HepG2 (cell line): ENCODE results near the gene ZNF511. TPM values are rescaled to one million over a fixed set of nuclear protein-coding genes. Genes with fewer than 3 reads are reported as not detected.

ENCODE experiments used
- ATF1 ChIP-seq: IDR thresholded peaks from 2 replicates; pipeline ENCODE4 v1.6.1; 2016; ENCODE audit warnings: mild to moderate bottlenecking, control low read depth
- CCAR2 ChIP-seq: fragments of 200-400 bp; formaldehyde crosslinking; optimal IDR thresholded peaks from 2 replicates; pipeline ENCODE3; 2018; ENCODE audit warnings: low read depth, mild to moderate bottlenecking, low read length, moderate library complexity
- CHCHD3 ChIP-seq: sonication (generic); formaldehyde crosslinking; IDR thresholded peaks from 2 replicates; pipeline ENCODE4 v1.8.0; 2022; ENCODE audit warnings: mild to moderate bottlenecking, missing genetic modification reagents, moderate library complexity
- DMAP1 ChIP-seq: IDR thresholded peaks from 2 replicates; pipeline ENCODE4 v1.6.1; 2016
- GATA4 ChIP-seq: sonication (generic); IDR thresholded peaks from 2 replicates; pipeline ENCODE4 v1.6.1; 2016; ENCODE audit warnings: antibody characterized with exemption, low read depth, borderline replicate concordance
- GTF2F1 ChIP-seq: fragments of 150-350 bp; IDR thresholded peaks from 2 replicates; pipeline ENCODE4 v1.6.1; 2014; ENCODE audit warnings: low read length
- IKZF4 ChIP-seq: sonication (generic); formaldehyde crosslinking; IDR thresholded peaks from 2 replicates; pipeline ENCODE4 v1.5.1; 2020; ENCODE audit warnings: borderline replicate concordance, mild to moderate bottlenecking, low read depth, missing genetic modification reagents; ENCODE audit errors: not compliant biosample characterization
- JUN ChIP-seq: sonication (generic); formaldehyde crosslinking; IDR thresholded peaks from 2 replicates; pipeline ENCODE4 v1.4.0; 2020; ENCODE audit warnings: mild to moderate bottlenecking, missing genetic modification reagents
- NFIB ChIP-seq: sonication (generic); formaldehyde crosslinking; IDR thresholded peaks from 2 replicates; pipeline ENCODE4 v1.9.0; 2021; ENCODE audit warnings: missing genetic modification reagents, mild to moderate bottlenecking, borderline replicate concordance
- NFYC ChIP-seq: IDR thresholded peaks from 2 replicates; pipeline ENCODE4 v1.6.1; 2016; ENCODE audit warnings: missing genetic modification reagents, missing compliant biosample characterization
- NR2C2 ChIP-seq: sonication (generic); formaldehyde crosslinking; IDR thresholded peaks from 2 replicates; pipeline ENCODE4 v1.4.0; 2020; ENCODE audit warnings: missing genetic modification reagents, mild to moderate bottlenecking, moderate library complexity, borderline replicate concordance
- PCBP1 ChIP-seq: fragments of 200-400 bp; formaldehyde crosslinking; IDR thresholded peaks from 2 replicates; pipeline ENCODE4 v1.6.1; 2017; ENCODE audit warnings: mild to moderate bottlenecking, low read depth, low read length, borderline replicate concordance
- PHB2 ChIP-seq: fragments of 450-650 bp; IDR thresholded peaks from 2 replicates; pipeline ENCODE4 v1.6.1; 2018; ENCODE audit not compliant: partially characterized antibody
- POLR2AphosphoS2 ChIP-seq: IDR thresholded peaks from 2 replicates; pipeline ENCODE4 v1.6.1; 2011; ENCODE audit warnings: low read depth, low read length, improper control_type of control experiment
- SP2 ChIP-seq: sonication (generic); formaldehyde crosslinking; IDR thresholded peaks from 2 replicates; pipeline ENCODE4 v1.5.1; 2020; ENCODE audit warnings: mild to moderate bottlenecking, missing genetic modification reagents
- SP5 ChIP-seq: IDR thresholded peaks from 2 replicates; pipeline ENCODE4 v1.6.1; 2016; ENCODE audit warnings: low read depth, borderline replicate concordance
- SSRP1 ChIP-seq: IDR thresholded peaks from 2 replicates; pipeline ENCODE4 v1.6.1; 2016; ENCODE audit warnings: control low read depth
- ZBTB21 ChIP-seq: sonication (generic); formaldehyde crosslinking; IDR thresholded peaks from 2 replicates; pipeline ENCODE4 v1.4.0; 2020; ENCODE audit warnings: missing genetic modification reagents
- ZFY ChIP-seq: sonication (generic); formaldehyde crosslinking; IDR thresholded peaks from 2 replicates; pipeline ENCODE4 v1.4.0; 2020; ENCODE audit warnings: missing genetic modification reagents
- ZMYM4 ChIP-seq: sonication (generic); formaldehyde crosslinking; IDR thresholded peaks from 2 replicates; pipeline ENCODE4 v1.8.1; 2023; ENCODE audit warnings: mild to moderate bottlenecking, missing genetic modification reagents
- ZNF33B ChIP-seq: sonication (generic); formaldehyde crosslinking; IDR thresholded peaks from 2 replicates; pipeline ENCODE4 v1.5.1; 2020; ENCODE audit warnings: mild to moderate bottlenecking, missing genetic modification reagents
- ZNF430 ChIP-seq: sonication (generic); formaldehyde crosslinking; IDR thresholded peaks from 2 replicates; pipeline ENCODE4 v1.9.0; 2021; ENCODE audit warnings: mild to moderate bottlenecking, missing genetic modification reagents
- ZNF503 ChIP-seq: sonication (generic); formaldehyde crosslinking; IDR thresholded peaks from 2 replicates; pipeline ENCODE4 v1.4.0; 2020; ENCODE audit warnings: missing genetic modification reagents
- ZNF562 ChIP-seq: sonication (generic); formaldehyde crosslinking; IDR thresholded peaks from 2 replicates; pipeline ENCODE4 v1.8.0; 2022; ENCODE audit warnings: missing genetic modification reagents, borderline replicate concordance
- ZNF605 ChIP-seq: sonication (generic); formaldehyde crosslinking; IDR thresholded peaks from 2 replicates; pipeline ENCODE4 v1.8.0; 2022; ENCODE audit warnings: mild to moderate bottlenecking, missing genetic modification reagents
- ZNF607 ChIP-seq: sonication (generic); formaldehyde crosslinking; IDR thresholded peaks from 2 replicates; pipeline ENCODE4 v1.5.1; 2020; ENCODE audit warnings: missing genetic modification reagents, mild to moderate bottlenecking, borderline replicate concordance
- ZNF672 ChIP-seq: sonication (generic); formaldehyde crosslinking; IDR thresholded peaks from 2 replicates; pipeline ENCODE4 v1.8.1; 2022; ENCODE audit warnings: missing genetic modification reagents
- ZNF703 ChIP-seq: sonication (generic); formaldehyde crosslinking; IDR thresholded peaks from 2 replicates; pipeline ENCODE4 v1.5.1; 2020; ENCODE audit warnings: missing genetic modification reagents, mild to moderate bottlenecking, moderate library complexity, borderline replicate concordance
- ZNF747 ChIP-seq: sonication (generic); formaldehyde crosslinking; IDR thresholded peaks from 2 replicates; pipeline ENCODE4 v1.8.1; 2023; ENCODE audit warnings: missing genetic modification reagents, mild to moderate bottlenecking, borderline replicate concordance
- ZNF790 ChIP-seq: sonication (generic); formaldehyde crosslinking; IDR thresholded peaks from 2 replicates; pipeline ENCODE4 v1.8.0; 2022; ENCODE audit warnings: missing genetic modification reagents, mild to moderate bottlenecking, borderline replicate concordance
- polyA plus RNA-seq, 8 experiments: library from polyadenylated mRNA; depleted of rRNA in 3 of 8; stranded (reverse) in 7 of 8; unstranded in 1 of 8; fragments of >200 nt; fragmentation: Illumina TruSeq in 4 of 8; extraction: Trizol in 4 of 8; gene quantifications; 2 replicates each; pipeline versions ENCODE4 v1.2.1 to v1.2.3, GENCODE V29; 2011 to 2016; ENCODE audit warnings: low read depth in 4 of 8, missing spikeins in 1 of 8, mixed read lengths in 1 of 8; ENCODE audit not compliant: insufficient read depth in 1 of 8
- total RNA-seq, 5 experiments: library from RNA; depleted of rRNA; stranded (reverse); fragments of >200 nt; fragmentation: Illumina TruSeq; extraction: Trizol; gene quantifications; 2 replicates each; pipeline ENCODE4 v1.2.3, GENCODE V29; 2016; ENCODE audit warnings: low read depth in 1 of 5
- TF ChIP-seq, protein P1 (sequence below): sonication (generic); formaldehyde crosslinking; IDR thresholded peaks from 2 replicates; pipeline ENCODE4 v1.8.0; 2022; ENCODE audit warnings: mild to moderate bottlenecking, missing genetic modification reagents

The ZNF511 gene
- total and polyA plus RNA-seq, 2 of the 13 experiments (the other 11 are each of a cell fraction or from before 2014, with no cell fraction given) = 35.6 to 66.4 TPM

DNA sequence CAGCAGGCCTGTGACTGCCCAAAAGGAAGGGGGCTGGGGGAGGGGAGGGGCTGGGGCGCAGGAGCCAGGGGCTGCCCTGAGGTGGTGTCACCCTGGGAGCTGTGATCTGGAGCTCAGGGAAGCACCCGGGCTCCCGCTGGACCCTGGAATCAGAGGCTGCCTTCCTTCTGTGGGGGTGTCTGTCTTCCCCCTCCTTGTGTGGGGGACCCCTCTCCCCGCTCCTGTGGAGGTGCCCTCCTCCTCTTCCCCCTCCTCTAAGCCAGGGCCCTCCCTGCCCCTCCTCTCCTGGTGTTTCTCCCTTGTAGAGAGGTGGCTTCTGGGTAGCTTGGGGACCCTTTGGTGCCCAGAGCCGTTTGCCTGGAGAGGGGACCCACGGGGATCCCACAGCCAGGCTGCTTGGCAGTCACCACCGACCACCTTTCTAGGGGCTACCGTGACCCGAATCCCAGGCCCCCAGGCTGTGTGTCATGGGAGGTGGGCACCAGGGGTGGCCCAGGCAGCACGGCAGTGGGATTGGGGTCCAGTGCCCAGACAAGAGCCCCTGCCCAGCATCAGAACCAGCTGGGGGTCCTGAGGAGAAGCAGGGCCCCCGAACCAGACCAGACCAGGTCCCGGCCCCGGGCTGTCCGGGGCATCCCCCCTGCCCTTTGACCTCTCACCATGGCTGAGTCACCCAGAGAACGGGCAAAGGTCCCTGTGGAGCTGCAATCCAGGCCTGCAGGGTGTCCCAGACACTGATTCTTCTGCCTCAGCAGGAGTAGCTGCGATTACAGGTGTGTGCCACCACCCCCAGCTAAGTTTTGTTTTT lies 39.2 kb downstream of the ZNF511 start (continued):
- TF ChIP-seq NR2C2 (CRISPR knock-in tag) = peak; percentile 95
- no peak for TF ChIP-seq NFIB
- TF ChIP-seq POLR2AphosphoS2 = no peak
- TF ChIP-seq, protein P1, sequence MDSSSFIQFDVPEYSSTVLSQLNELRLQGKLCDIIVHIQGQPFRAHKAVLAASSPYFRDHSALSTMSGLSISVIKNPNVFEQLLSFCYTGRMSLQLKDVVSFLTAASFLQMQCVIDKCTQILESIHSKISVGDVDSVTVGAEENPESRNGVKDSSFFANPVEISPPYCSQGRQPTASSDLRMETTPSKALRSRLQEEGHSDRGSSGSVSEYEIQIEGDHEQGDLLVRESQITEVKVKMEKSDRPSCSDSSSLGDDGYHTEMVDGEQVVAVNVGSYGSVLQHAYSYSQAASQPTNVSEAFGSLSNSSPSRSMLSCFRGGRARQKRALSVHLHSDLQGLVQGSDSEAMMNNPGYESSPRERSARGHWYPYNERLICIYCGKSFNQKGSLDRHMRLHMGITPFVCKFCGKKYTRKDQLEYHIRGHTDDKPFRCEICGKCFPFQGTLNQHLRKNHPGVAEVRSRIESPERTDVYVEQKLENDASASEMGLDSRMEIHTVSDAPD (CRISPR knock-in tag) = no peak
- TF ChIP-seq NFYC (CRISPR knock-in tag) = no peak
- TF ChIP-seq SSRP1 (CRISPR knock-in tag) = no peak
- 0 out of 2 replicates have a peak, but pooled peaks have one; percentile 44 for TF ChIP-seq ZNF607 (CRISPR knock-in tag)
- TF ChIP-seq ZNF562 = no peak
- TF ChIP-seq DMAP1 (CRISPR knock-in tag) = no peak
- no peak; the same call in 1 of the 2 replicates for TF ChIP-seq ZNF503
- TF ChIP-seq ZNF430 (CRISPR knock-in tag) = no peak
- no peak for TF ChIP-seq IKZF4 (CRISPR knock-in tag)
- TF ChIP-seq GTF2F1 = no peak
- TF ChIP-seq CCAR2 = no peak
- TF ChIP-seq ATF1 (CRISPR knock-in tag) = no peak
- TF ChIP-seq CHCHD3 (CRISPR knock-in tag) = no peak
- TF ChIP-seq PHB2 = no peak
- no peak for TF ChIP-seq ZNF672 (CRISPR knock-in tag)
- TF ChIP-seq PCBP1 = no peak
- TF ChIP-seq ZBTB21 (CRISPR knock-in tag) = no peak
- TF ChIP-seq SP5 (CRISPR knock-in tag) = no peak; the same call in 1 of the 2 replicates
- 0 out of 2 replicates have a peak, but pooled peaks have one; percentile 34 for TF ChIP-seq ZNF747 (CRISPR knock-in tag)
- no peak; the same call in 1 of the 2 replicates for TF ChIP-seq ZFY (CRISPR knock-in tag)
- no peak for TF ChIP-seq GATA4
- no peak for TF ChIP-seq ZNF33B (CRISPR knock-in tag)
- TF ChIP-seq ZNF605 (CRISPR knock-in tag) = no peak
- no peak; the same call in 1 of the 2 replicates for TF ChIP-seq ZNF703 (CRISPR knock-in tag)
- no peak for TF ChIP-seq ZMYM4 (CRISPR knock-in tag)
- TF ChIP-seq SP2 (CRISPR knock-in tag) = no peak
- peak; percentile 67; the same call in 1 of the 2 replicates for TF ChIP-seq JUN
- no peak for TF ChIP-seq ZNF790 (CRISPR knock-in tag)
